GM11168 (cell line): ENCODE measurements around the gene UTS2B.

ENCODE experiments used
- in situ Hi-C: fragments of 300-500 bp; cut with MboI; formaldehyde crosslinking; loops from one replicate; pipeline ENCODE4 v1.12.0; 2022; ENCODE audit warnings: low sequenced_read_pairs; ENCODE audit not compliant: unreplicated experiment

Gene UTS2B

DNA sequence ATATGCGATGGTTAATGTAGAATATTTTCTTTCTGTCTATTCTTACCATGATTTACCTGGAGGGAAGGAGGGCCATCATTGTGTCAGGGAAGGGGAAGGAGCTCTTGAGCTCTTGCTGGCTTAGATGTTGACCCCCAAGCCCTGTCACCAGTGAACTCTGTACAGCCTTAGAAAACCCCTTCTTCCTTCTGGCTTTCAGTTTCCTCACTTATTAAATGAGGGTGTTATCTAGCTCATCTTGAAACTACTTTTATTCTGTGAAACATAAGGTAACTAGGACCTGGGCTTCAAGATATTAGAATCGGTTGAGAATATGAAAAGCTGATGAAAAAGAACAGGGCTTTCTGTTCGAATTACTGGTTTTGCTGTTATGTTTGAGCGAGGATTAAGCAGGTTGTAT is 25.1 kb upstream of the UTS2B start:
- in situ Hi-C loops: no loop called here

DNA sequence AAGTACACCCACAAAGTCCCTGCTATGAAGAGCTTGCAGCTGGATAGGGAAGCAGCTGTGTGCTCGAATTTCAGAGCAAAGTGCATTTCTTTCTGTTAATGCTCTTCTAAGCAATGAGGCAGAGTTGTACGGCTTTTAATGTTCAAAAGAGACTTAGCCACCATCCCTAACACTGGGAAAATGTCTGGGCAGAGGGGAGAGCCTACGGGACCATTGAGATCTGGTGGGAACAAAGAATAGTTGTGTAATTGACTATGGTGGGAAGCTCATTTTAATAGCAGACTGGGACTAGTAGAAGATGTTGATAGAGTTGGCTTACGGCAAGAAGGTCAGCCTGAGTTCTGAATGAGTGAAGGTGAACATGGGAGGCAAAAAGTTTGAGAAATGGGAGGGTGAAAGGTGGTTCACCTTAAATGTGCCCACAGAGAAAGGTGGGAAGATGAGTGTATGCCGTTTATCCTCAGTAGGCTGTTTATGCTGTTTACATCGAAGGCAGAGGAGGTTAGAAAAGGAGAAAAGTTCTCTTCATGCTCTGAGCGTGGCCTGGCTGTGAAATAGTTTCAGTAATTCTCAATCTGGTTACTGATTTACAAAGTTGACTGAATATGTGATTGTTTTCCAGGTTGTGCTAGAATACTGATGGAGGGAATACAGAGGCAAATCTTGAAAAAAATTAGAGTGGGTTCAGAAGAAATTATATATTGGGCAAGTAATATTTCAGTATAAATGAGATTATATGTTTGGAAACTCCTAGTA is 22.9 kb upstream of the UTS2B start:
- in situ Hi-C loops: no loop called here

DNA sequence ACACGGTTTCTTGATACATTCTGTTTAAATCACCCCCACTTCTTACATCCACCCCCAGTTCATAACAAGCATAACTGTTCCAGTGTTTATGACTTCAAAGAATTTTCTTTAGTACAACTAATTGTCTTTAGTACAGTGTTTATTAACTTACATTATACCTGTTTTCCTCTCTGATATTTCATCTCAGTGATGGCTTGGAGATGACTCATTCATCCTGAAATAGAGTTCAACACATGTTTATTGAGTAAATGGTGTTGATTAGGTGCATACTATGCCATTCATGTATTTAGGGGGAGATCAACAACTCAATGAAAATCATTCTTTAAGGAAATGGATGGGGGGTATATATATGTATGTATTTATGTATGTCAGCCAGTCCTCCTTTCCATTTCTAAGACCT is 21.7 kb upstream of the UTS2B start:
- in situ Hi-C loops: no loop called here

DNA sequence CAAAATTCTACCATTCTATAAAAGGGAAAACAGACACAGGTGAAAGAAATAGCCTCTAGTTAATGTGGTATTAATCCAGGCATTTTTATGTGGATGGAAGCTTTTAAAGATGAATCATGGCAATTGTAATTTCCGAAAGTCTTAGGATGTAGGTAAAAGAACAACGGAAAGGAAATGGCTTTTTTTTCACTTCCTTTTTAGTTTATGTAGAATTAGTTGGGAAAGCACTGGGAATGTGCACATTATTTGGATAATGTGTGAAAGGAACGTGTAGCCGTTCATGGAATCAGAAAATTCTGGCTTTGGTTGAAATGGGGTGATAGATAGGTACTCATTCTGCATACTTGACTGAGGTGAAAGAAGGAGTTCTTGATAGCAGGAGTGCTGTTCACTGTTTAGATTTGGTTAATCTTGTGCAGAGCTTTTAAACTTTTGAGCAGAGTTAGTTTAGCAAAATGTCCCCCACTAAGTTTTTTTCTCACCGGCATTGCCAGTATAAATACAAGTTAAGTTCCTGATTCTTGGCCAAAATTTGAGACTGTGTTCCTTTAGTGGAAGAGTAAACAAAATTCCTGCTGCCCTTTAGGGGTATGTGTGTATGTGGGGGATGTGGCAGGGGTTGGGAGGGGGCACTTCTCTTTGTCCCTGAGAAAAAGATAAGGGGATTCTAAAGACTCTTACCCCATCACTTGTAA is 20.2 kb upstream of the UTS2B start:
- in situ Hi-C loops: no loop called here

DNA sequence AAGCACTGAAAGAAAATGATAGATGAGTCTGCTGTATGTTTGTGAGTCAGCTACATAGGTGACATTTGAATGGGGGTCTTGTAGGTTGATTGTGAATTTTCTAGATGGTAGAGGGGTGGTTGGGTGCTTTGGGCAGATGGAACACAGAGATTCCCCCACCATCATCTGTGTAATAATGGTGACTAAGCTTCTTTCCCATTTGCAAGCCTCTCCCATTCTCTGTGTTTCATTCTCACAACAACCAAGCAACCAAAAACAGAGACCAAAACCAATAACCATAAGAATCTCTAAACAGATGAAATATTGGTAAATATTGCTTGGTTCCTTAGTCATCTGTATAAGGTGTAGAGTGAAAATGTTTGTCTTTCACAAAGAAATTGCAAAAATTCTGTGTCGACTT is 17.8 kb upstream of the UTS2B start:
- in situ Hi-C loops: no loop called here

- in situ Hi-C loops: no loop called here
Measured at GRCh38 chr3:191347228-191347627, 16.9 kb upstream of the UTS2B start.

GRCh38 chr3:191345334-191345733 is 15.0 kb upstream of the UTS2B start:
- in situ Hi-C loops: no loop called here

DNA sequence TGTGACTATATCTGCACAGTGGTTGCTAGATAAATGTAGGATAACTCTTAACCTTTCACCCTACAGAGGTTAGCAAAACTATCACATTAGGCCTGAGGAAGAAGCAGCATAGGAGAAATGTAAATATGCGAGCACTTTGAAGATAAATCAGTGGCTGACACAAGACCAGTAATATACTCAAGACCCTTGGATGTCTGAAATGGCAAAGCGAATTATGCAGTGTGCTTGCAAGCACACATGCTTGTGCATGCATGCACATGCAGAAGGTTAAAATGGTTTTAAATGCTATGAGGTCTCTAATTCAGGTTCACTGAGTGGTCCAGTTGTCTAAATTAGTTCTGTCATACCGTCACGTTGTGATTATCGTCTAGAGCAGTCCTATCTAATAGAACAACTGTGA is 13.6 kb upstream of the UTS2B start:
- in situ Hi-C loops: no loop called here

DNA sequence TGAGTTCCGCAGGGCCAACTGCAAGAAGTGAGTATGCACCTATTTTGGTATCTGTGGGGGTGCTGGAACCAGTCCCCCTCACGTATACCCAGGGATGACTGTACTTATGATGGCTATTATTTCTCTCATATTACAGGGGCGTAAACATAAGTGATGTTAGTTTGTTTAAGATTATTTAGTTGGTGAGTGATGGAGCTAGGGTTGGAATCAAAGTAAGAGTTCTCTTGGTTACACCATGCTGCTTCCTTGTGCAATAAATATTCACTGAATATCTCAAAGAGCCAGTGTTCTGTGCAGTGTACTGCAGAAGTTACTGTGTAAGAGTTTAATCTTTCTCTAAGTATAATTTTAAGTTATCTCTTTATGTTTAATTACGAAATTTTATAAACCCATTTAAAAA is 12.8 kb upstream of the UTS2B start:
- in situ Hi-C loops: no loop called here

- in situ Hi-C loops: no loop called here
Measured at GRCh38 chr3:191342411-191342810, 12.1 kb upstream of the UTS2B start.

DNA sequence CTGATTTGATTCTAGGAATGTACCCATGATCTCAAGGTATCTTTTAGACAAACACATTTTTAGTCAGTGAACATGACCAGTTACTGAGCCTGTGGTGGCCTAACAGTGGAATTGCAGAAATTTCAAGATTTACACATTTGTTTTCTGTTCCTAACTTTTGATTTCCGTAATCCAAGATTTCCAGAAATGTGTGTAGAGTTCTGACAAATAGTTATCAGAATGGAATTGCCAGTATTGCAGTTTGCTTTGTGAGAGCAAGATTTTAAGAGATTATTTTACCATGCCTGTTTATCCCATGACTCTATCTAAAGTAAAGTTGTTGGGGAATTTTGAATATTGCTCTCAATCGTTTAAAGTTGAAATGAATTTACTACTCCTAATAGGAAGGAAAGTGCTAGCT is 11.7 kb upstream of the UTS2B start:
- in situ Hi-C loops: no loop called here

DNA sequence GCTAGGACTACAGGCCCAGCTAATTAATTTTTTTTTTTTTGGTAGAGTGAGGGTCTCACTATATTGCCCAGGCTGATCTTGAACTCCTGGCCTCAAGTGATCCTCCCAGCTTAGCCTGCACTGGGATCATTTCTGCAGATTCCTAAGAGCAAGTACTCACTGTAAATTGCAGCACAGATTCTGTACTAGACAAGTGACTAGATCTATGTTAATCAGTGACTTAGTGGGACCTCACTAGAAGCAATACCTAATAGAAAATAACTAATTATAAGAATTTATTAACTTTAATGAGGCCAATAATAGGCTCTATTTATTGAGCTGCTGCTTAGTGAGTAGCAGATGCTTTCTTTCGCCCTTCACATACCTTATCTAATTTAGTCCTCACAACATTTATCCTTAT is 10.6 kb upstream of the UTS2B start:
- in situ Hi-C loops: no loop called here

GRCh38 chr3:191340351-191340750 is 10.0 kb upstream of the UTS2B start:
- in situ Hi-C loops: no loop called here

DNA sequence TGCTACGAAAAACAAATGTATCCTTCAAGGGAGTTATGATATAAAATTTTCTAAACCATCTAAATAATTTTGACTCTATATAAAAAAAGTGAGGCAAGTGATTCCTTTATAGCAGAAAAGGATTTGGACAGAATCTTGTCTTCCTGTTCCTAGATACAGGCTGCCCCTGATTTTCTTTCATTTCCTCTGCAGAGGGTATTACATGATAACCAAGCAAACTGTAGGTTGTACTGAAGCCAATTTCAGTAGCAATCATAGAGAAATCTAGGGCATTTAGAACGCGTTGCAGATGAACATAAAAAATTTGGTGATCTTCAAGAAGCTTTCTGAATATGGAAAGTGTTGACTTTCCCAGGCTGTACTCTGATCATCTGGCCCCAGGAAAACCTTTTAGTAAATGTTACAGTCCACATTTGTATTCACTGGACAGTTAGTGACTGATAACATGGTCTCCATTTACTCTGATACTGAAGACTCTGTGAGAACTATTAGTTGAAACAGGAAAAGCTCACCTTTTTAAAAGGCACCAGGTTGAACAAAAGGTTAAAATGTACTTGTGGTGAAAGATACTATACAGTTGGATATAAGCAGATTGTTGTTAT is 9.1 kb upstream of the UTS2B start:
- in situ Hi-C loops: no loop called here

DNA sequence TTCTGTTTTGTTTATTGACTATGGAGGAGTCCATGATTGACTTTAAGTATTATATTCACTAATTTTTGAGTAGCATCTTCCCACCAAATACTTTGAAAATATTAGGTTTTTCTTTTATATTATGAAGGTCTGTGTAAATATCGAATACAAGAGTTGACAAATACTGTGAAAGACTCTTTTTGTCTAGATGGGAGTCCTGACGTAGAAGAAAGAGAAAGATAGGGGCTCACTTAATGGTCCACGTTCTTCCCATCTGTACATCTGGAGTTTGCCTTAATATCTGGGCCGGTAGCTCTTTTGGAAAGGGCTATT is 7.8 kb upstream of the UTS2B start:
- in situ Hi-C loops: no loop called here

- in situ Hi-C loops: no loop called here
Measured at GRCh38 chr3:191336833-191337232, 6.5 kb upstream of the UTS2B start.

- in situ Hi-C loops: no loop called here
Measured at GRCh38 chr3:191334346-191334893, 4.1 kb upstream of the UTS2B start.

- in situ Hi-C loops: no loop called here
Measured at GRCh38 chr3:191333298-191333880, 3.1 kb upstream of the UTS2B start.

- in situ Hi-C loops: no loop called here
Measured at GRCh38 chr3:191331388-191331787, 1.1 kb upstream of the UTS2B start.

DNA sequence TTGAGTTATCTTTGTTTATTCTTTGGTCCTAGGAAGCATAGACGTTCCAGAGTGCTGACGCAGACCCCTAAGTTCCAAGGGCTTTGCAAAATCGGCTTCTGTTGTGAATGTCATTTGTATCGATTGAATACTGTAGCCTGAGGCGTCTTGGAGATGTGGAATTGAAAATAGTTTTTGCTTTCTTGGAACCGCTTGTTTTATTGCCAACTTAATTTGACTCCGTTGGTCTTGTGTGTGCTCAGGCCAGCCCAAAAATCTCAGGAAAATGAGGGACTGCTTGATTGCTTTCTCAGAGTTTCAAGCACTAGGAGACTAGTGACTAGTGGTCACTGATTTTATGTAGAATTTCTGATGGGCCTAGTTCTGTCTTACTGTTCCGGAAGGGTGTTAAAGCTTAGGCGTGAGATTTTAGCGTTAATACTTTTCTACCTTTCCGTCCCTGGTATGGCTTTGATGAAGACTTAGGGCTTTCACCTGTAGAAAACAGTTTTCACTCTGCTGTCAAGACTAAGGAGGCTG is 263 bp upstream of the UTS2B start:
- in situ Hi-C loops: no loop called here
